A673 (cell line): ENCODE results near the gene BUD23.

Experiments
- CTCF ChIP-seq: fragments of 300-800, 200-600 bp; sonication (generic); conservative IDR thresholded peaks from 2 replicates; pipeline ENCODE4 v1.5.1; 2017; ENCODE audit warnings: low read depth, mild to moderate bottlenecking, antibody characterized with exemption, low read length, moderate library complexity, mixed read lengths
- EZH2 ChIP-seq: fragments of 200-600 bp; sonication (generic); IDR thresholded peaks from 2 replicates; pipeline ENCODE4 v1.6.1; 2017; ENCODE audit warnings: borderline replicate concordance, low read depth, mild to moderate bottlenecking, mixed read lengths, antibody characterized with exemption, low read length; ENCODE audit not compliant: poor library complexity, severe bottlenecking

DNA sequence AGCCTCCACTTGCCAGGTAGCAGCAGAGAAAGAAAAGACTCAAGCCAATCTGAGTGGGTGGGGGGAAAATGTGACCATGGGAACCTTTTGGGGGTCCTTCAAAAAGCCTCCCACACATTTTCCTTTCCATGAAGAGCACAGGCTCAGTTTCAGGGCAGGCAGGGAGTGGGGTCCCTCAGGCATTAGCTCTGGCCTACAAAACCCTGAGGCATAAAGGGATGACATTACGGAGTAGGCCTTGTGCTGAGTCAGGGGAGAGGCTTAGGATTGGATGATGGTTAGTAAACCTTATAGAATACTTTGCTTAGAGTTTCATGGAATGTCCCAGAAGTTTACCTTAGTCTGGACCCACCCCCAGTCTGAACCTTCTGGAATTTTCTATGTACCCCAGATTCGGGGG lies 3.7 kb upstream of the BUD23 start:
- no peak for TF ChIP-seq CTCF
- no peak for TF ChIP-seq EZH2
